GM12891 (cell line): ENCODE data around the gene COL4A2.

Experiments
- PAX5 ChIP-seq: IDR thresholded peaks from 2 replicates; pipeline ENCODE4 v1.6.1; 2011; ENCODE audit warnings: low read length, moderate library complexity, mild to moderate bottlenecking; ENCODE audit not compliant: insufficient read depth, severe bottlenecking
- POLR2A ChIP-seq: IDR thresholded peaks from 2 replicates; pipeline ENCODE4 v1.6.1; 2011; ENCODE audit warnings: low read depth, low read length, control low read depth
- POLR2AphosphoS5 ChIP-seq: IDR thresholded peaks from 2 replicates; pipeline ENCODE4 v1.6.1; 2011; ENCODE audit warnings: low read depth, low read length, control low read depth
- POU2F2 ChIP-seq: IDR thresholded peaks from 2 replicates; pipeline ENCODE4 v1.6.1; 2011; ENCODE audit warnings: low read depth, mild to moderate bottlenecking, control low read depth, low read length, moderate library complexity
- SPI1 ChIP-seq: IDR thresholded peaks from 2 replicates; pipeline ENCODE4 v1.6.1; 2011; ENCODE audit warnings: low read depth, low read length, control low read depth
- TAF1 ChIP-seq: IDR thresholded peaks from 2 replicates; pipeline ENCODE4 v1.6.1; 2011; ENCODE audit warnings: low read depth, low read length, control low read depth

DNA sequence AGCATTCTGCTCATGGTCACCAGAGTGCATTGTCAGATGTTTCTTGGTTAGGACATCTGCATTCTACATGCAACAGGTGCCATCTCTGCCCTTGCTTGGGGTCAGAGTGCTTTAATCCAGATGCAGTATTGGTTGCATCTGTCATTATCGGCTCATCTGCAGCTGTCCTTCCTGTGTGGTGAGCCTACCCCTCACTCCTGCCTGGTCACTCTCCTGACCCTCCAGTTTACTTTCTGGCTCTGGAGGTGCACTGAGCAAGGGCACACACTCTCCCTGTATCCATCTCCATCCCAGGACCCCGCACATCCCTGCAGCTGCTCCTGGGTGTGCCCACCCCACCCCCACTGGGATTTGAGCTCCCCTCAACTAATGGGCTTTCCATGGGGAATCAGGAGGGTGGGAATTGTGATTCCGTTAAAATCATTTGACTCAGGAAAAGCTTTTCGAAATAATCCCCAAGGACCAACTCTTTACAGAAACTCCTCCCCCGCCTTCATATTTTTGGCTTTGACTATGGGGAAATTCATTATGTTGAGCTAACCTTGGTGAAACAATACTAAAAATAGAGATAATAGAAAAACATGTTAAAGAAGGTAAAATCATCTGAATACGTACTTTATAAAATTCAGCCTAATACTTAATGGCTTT lies 70.2 kb downstream of the COL4A2 start:
- TF ChIP-seq TAF1 (no peak), POLR2A (no peak), POLR2AphosphoS5 (no peak), SPI1 (no peak), POU2F2 (no peak), PAX5 (no peak)
